H9 (cell line): Measurements from ENCODE around the gene PMM2. TPM values are rescaled to one million over a fixed set of nuclear protein-coding genes. Genes with fewer than 3 reads are reported as not detected.

Source experiments
- DNase-seq: peaks from one replicate; pipeline ENCODE4 v3.0.0-alpha.2; 2017
- H2AFZ ChIP-seq: one replicate; pipeline ENCODE4 v1.6.1; 2013; ENCODE audit warnings: mild to moderate bottlenecking, low read length, control low read depth, moderate library complexity
- H2AK5ac ChIP-seq: 2 replicates; pipeline ENCODE4 v1.6.1; 2013; ENCODE audit warnings: low read length, control low read depth, mixed read lengths; ENCODE audit not compliant: insufficient read length
- H2BK120ac ChIP-seq: one replicate; pipeline ENCODE4 v1.6.1; 2013; ENCODE audit warnings: low read depth, mild to moderate bottlenecking, low read length, control low read depth, inconsistent platforms; ENCODE audit not compliant: poor library complexity, severe bottlenecking
- H2BK12ac ChIP-seq: 2 replicates; pipeline ENCODE4 v1.6.1; 2013; ENCODE audit warnings: low read length, control low read depth, mixed read lengths, low read depth; ENCODE audit not compliant: insufficient read length
- H2BK15ac ChIP-seq: 2 replicates; pipeline ENCODE4 v1.6.1; 2013; ENCODE audit warnings: low read depth, low read length, control low read depth
- H2BK20ac ChIP-seq: one replicate; pipeline ENCODE4 v1.6.1; 2013; ENCODE audit warnings: low read depth, mild to moderate bottlenecking, low read length, control low read depth, inconsistent platforms; ENCODE audit not compliant: poor library complexity, severe bottlenecking
- H2BK5ac ChIP-seq: 2 replicates; pipeline ENCODE4 v1.6.1; 2013; ENCODE audit warnings: low read length, control low read depth, mixed read lengths; ENCODE audit not compliant: insufficient read length
- H3K14ac ChIP-seq: 2 replicates; pipeline ENCODE4 v1.6.1; 2013; ENCODE audit warnings: low read length, control low read depth; ENCODE audit not compliant: insufficient read depth
- H3K18ac ChIP-seq: 2 replicates; pipeline ENCODE4 v1.6.1; 2013; ENCODE audit warnings: low read depth, mild to moderate bottlenecking, mixed read lengths, low read length, control low read depth; ENCODE audit not compliant: insufficient read length
- H3K23ac ChIP-seq: 2 replicates; pipeline ENCODE4 v1.6.1; 2013; ENCODE audit warnings: low read length, control low read depth, mixed read lengths, low read depth; ENCODE audit not compliant: insufficient read length
- H3K23me2 ChIP-seq: 2 replicates; pipeline ENCODE4 v1.6.1; 2013; ENCODE audit warnings: low read depth, mild to moderate bottlenecking, mixed read lengths, low read length, control low read depth; ENCODE audit not compliant: insufficient read length, poor library complexity, severe bottlenecking
- H3K27ac ChIP-seq: 2 replicates; pipeline ENCODE4 v1.5.1; 2013; ENCODE audit warnings: low read length, control low read depth, mixed read lengths, low read depth; ENCODE audit not compliant: insufficient read length
- H3K27me3 ChIP-seq: 2 replicates; pipeline ENCODE4 v1.6.1; 2013; ENCODE audit warnings: low read length, control low read depth, inconsistent platforms; ENCODE audit not compliant: insufficient read depth
- H3K4ac ChIP-seq: 2 replicates; pipeline ENCODE4 v1.6.1; 2013; ENCODE audit warnings: low read depth, mild to moderate bottlenecking, control low read depth, inconsistent platforms, low read length, moderate library complexity
- H3K4me1 ChIP-seq: 2 replicates; pipeline ENCODE4 v1.6.1; 2013; ENCODE audit warnings: low read length, control low read depth, inconsistent platforms; ENCODE audit not compliant: insufficient read depth
- H3K4me2 ChIP-seq: 2 replicates; pipeline ENCODE4 v1.6.1; 2013; ENCODE audit warnings: low read length, control low read depth, mixed read lengths; ENCODE audit not compliant: insufficient read length, insufficient read depth
- H3K56ac ChIP-seq: 2 replicates; pipeline ENCODE4 v1.6.1; 2013; ENCODE audit warnings: low read depth, mild to moderate bottlenecking, mixed read lengths, low read length, control low read depth; ENCODE audit not compliant: insufficient read length
- H3K79me1 ChIP-seq: 2 replicates; pipeline ENCODE4 v1.6.1; 2013; ENCODE audit warnings: low read depth, mild to moderate bottlenecking, moderate library complexity, low read length, control low read depth, inconsistent platforms; ENCODE audit not compliant: insufficient read depth, poor library complexity, severe bottlenecking
- H3K79me2 ChIP-seq: 2 replicates; pipeline ENCODE4 v1.6.1; 2013; ENCODE audit warnings: low read length, control low read depth, inconsistent platforms; ENCODE audit not compliant: insufficient read depth
- H3K9ac ChIP-seq: 2 replicates; pipeline ENCODE4 v1.6.1; 2013; ENCODE audit warnings: low read length, control low read depth, mixed read lengths; ENCODE audit not compliant: insufficient read length; ENCODE audit errors: extremely low read depth
- H3K9me3 ChIP-seq: one replicate; pipeline ENCODE4 v1.6.1; 2013; ENCODE audit warnings: low read depth, low read length, inconsistent platforms; ENCODE audit not compliant: control insufficient read depth
- H3T11ph ChIP-seq: one replicate; pipeline ENCODE4 v1.6.1; 2013; ENCODE audit warnings: mild to moderate bottlenecking, low read length, control low read depth, inconsistent platforms
- H4K20me1 ChIP-seq: one replicate; pipeline ENCODE4 v1.6.1; 2013; ENCODE audit not compliant: control insufficient read depth, insufficient read length, insufficient read depth
- H4K5ac ChIP-seq: 2 replicates; pipeline ENCODE4 v1.6.1; 2013; ENCODE audit warnings: low read depth, mild to moderate bottlenecking, mixed read lengths, low read length, control low read depth; ENCODE audit not compliant: insufficient read length
- H4K8ac ChIP-seq: replicated peaks from 2 replicates; pipeline ENCODE4 v1.6.1; 2013; ENCODE audit warnings: low read length, control low read depth, mixed read lengths, low read depth; ENCODE audit not compliant: insufficient read length
- H4K91ac ChIP-seq: 2 replicates; pipeline ENCODE4 v1.6.1; 2013; ENCODE audit warnings: low read depth, mild to moderate bottlenecking, moderate library complexity, mixed read lengths, low read length, control low read depth; ENCODE audit not compliant: insufficient read length
- H3K27ac Mint-ChIP-seq, 3 experiments: 2 replicates in 2 of 3; 3 replicates in 1 of 3; pipeline ENCODE4 v1.8.0; 2020 to 2021; ENCODE audit warnings: mixed read lengths in 3 of 3, mild to moderate bottlenecking in 1 of 3, moderate library complexity in 1 of 3
- H3K27me3 Mint-ChIP-seq: 2 replicates; pipeline ENCODE4 v1.8.0; 2021; ENCODE audit warnings: low read depth, mild to moderate bottlenecking, moderate library complexity, mixed read lengths
- H3K36me3 Mint-ChIP-seq, 3 experiments: 2 replicates in 2 of 3; 3 replicates in 1 of 3; pipeline ENCODE4 v1.8.0; 2020 to 2021; ENCODE audit warnings: low read depth in 3 of 3, mixed read lengths in 3 of 3; ENCODE audit not compliant: insufficient read depth in 1 of 3
- H3K4me1 Mint-ChIP-seq, 2 experiments: 2 replicates each; pipeline ENCODE4 v1.8.0; 2020; ENCODE audit warnings: mixed read lengths in 2 of 2
- H3K4me3 Mint-ChIP-seq, 2 experiments: 2 replicates in 1 of 2; 3 replicates in 1 of 2; pipeline ENCODE4 v1.8.0; 2020 to 2021; ENCODE audit warnings: mild to moderate bottlenecking in 2 of 2, mixed read lengths in 2 of 2, moderate library complexity in 1 of 2
- H3K9me3 Mint-ChIP-seq, 2 experiments: 2 replicates in 1 of 2; 3 replicates in 1 of 2; pipeline ENCODE4 v1.8.0; 2020; ENCODE audit warnings: mild to moderate bottlenecking in 2 of 2, mixed read lengths in 2 of 2, moderate library complexity in 1 of 2
- WGBS: extraction: QIAGEN DNeasy Blood & Tissue Kit; methylation state at CpG from one replicate; pipeline ENCODE4 v1.1.7; 2013; ENCODE audit warnings: missing lambda C conversion rate, low lambda C conversion rate, mixed read lengths; ENCODE audit not compliant: insufficient read length; ENCODE audit errors: extremely low coverage; 5-methylcytosine and 5-hydroxymethylcytosine counted together
- total RNA-seq: library from RNA; stranded (reverse); gene quantifications from 2 replicates; pipeline ENCODE4 v1.2.1, GENCODE V29; 2021
- TF ChIP-seq, protein P1 (sequence below): fragments of 200-600 bp; sonication (generic); conservative IDR thresholded peaks from 3 replicates; pipeline ENCODE4 v1.8.0; 2021; ENCODE audit warnings: antibody characterized with exemption, mild to moderate bottlenecking

PMM2 gene
- total RNA-seq, 1 experiment from 2014 or later: 82.7 TPM

DNA sequence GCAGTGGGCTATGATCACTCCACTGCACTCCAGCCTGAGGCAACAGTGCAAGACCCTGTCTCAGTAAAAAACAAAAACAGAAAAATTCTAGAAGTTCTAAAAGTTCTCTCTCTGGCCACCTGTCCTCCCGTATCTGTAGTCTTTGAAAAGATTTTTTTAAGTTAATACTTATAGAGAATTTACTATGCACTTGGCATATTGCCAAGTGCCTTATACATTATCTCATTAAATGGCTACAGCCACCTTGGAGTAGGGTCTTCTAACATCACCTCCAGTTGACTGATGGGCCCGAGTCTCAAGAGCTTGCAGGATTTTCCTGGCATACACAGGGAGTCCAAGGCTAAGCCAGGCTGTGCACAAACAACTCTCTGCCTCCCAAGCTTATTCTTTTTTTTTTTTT is 44.9 kb upstream of the PMM2 start:
- H3K4me3 Mint-ChIP-seq: no peak overlapping the region

More for the DNA sequence above, 44.9 kb upstream of the PMM2 start:
- H3K9me3 Mint-ChIP-seq: no peaks in the 10 kb centered on the region
- Histone ChIP-seq H3T11ph (no peak overlapping the region), H3K14ac (no peak overlapping the region), H3K27ac (no peak overlapping the region), H2BK5ac (no peak overlapping the region), H3K4me2 (no peak overlapping the region), H3K4ac (no peak overlapping the region), H3K23ac (no peak overlapping the region), H2BK12ac (no peak overlapping the region), H3K4me1 (no peaks in the 10 kb centered on the region), H4K5ac (no peak overlapping the region), H4K91ac (no peak overlapping the region), H2AFZ (no peak overlapping the region), H2AK5ac (no peak overlapping the region), H4K8ac (no peak overlapping the region), H2BK15ac (no peak overlapping the region), H3K23me2 (no peaks in the 10 kb centered on the region), H2BK20ac (no peak overlapping the region), H3K79me2 (no peaks in the 10 kb centered on the region), H4K20me1 (no peaks in the 10 kb centered on the region), H3K56ac (no peak overlapping the region), H3K18ac (no peak overlapping the region), H2BK120ac (no peak overlapping the region), H3K9me3 (no peaks in the 10 kb centered on the region), H3K9ac (no peak overlapping the region), H3K79me1 (no peaks in the 10 kb centered on the region), H3K27me3 (no peaks in the 10 kb centered on the region)
- DNase-seq: no peak
- no peak overlapping the region for H3K27ac Mint-ChIP-seq
- H3K36me3 Mint-ChIP-seq: no peaks in the 10 kb centered on the region
- H3K27me3 Mint-ChIP-seq: no peaks in the 10 kb centered on the region
- TF ChIP-seq, protein P1, sequence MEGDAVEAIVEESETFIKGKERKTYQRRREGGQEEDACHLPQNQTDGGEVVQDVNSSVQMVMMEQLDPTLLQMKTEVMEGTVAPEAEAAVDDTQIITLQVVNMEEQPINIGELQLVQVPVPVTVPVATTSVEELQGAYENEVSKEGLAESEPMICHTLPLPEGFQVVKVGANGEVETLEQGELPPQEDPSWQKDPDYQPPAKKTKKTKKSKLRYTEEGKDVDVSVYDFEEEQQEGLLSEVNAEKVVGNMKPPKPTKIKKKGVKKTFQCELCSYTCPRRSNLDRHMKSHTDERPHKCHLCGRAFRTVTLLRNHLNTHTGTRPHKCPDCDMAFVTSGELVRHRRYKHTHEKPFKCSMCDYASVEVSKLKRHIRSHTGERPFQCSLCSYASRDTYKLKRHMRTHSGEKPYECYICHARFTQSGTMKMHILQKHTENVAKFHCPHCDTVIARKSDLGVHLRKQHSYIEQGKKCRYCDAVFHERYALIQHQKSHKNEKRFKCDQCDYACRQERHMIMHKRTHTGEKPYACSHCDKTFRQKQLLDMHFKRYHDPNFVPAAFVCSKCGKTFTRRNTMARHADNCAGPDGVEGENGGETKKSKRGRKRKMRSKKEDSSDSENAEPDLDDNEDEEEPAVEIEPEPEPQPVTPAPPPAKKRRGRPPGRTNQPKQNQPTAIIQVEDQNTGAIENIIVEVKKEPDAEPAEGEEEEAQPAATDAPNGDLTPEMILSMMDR: no peak
- H3K4me1 Mint-ChIP-seq: peaks cover 0 to 18% of the 10 kb centered on the region in 2 experiments; a peak in 2 of 4 replicates
- WGBS: no CpG with 5 or more reads among the region's 2 CpGs
